Heart left ventricle (tissue), 13 donors: ENCODE data around the gene LMNTD2.

Experiments
- POLR2A ChIP-seq, 2 donors: fragments of 450-650 bp; IDR thresholded peaks; one replicate each; pipeline ENCODE4 v1.6.1; 2017; ENCODE audit warnings: antibody characterized with exemption in 2 of 2, mild to moderate bottlenecking in 2 of 2, moderate library complexity in 2 of 2
- TF ChIP-seq, protein P1 (sequence below), 12 donors: fragments of 200-600 bp; sonication (generic) in 4 of 12; IDR thresholded peaks; one replicate each; pipeline versions ENCODE4 v1.5.0 to v1.8.0; 2018 to 2022; ENCODE audit warnings: antibody characterized with exemption in 12 of 12, mild to moderate bottlenecking in 5 of 12
- donor health status: ischemic (EF 13 %, LVEDD 7.1; RV severe dilation, severe dysfunction).
- donor health status: DM: no; HTN: yes; CAD: no.
- donor health status: DM: no; HTN: no; CAD: no.
- donor health status: ischemic (EF 25% LVEDD 6.9; RV normal size, moderate dysfunction).
- donor health status: ischemic (EF 25% LVEDD 5.7; RV mildly dilated, moderate dysfunction).
- donor health status: ischemic (EF 35%, LVEDD 5.7; RV mildly dilated, moderate dysfunction).
- donor health status: nonischemic (EF 11% LVEDD 7.7; RV severe dilation, severe dysfunction).
- donor health status: DM: yes; HTN: yes; CAD: no.
- donor health status: PGD.
- donor health status: ischemic (EF 29% LVEDD 5.4; RV normal size, mild dysfunction).
- donor health status: nonischemic (EF 23%, LVEDD 6.1; RV moderate dilation, normal function).

GRCh38 chr11:535210-535518 lies 25.4 kb downstream of the LMNTD2 start:
- TF ChIP-seq, protein P1, sequence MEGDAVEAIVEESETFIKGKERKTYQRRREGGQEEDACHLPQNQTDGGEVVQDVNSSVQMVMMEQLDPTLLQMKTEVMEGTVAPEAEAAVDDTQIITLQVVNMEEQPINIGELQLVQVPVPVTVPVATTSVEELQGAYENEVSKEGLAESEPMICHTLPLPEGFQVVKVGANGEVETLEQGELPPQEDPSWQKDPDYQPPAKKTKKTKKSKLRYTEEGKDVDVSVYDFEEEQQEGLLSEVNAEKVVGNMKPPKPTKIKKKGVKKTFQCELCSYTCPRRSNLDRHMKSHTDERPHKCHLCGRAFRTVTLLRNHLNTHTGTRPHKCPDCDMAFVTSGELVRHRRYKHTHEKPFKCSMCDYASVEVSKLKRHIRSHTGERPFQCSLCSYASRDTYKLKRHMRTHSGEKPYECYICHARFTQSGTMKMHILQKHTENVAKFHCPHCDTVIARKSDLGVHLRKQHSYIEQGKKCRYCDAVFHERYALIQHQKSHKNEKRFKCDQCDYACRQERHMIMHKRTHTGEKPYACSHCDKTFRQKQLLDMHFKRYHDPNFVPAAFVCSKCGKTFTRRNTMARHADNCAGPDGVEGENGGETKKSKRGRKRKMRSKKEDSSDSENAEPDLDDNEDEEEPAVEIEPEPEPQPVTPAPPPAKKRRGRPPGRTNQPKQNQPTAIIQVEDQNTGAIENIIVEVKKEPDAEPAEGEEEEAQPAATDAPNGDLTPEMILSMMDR (IDR thresholded peaks at IDR 0.05) = no peak
- no peak for TF ChIP-seq POLR2A (IDR thresholded peaks at IDR 0.05)
